OCI-LY1 (cell line): Measurements from ENCODE around the gene GIMD1.
"Not testable (repeated sequence)": the region's sequence is repeated elsewhere in the genome, so short reads cannot be mapped to it uniquely, and the experiment has no call there.

ENCODE experiments used
- H2AFZ ChIP-seq: fragments of 200-600 bp; sonication (generic), shearing (Covaris generic); 2 replicates; pipeline ENCODE4 v1.6.0; 2014; ENCODE audit warnings: antibody characterized with exemption, mild to moderate bottlenecking, low read length
- H3F3A ChIP-seq: fragments of 200-600 bp; sonication (generic), shearing (Covaris generic); 2 replicates; pipeline ENCODE4 v1.6.0; 2014; ENCODE audit warnings: mild to moderate bottlenecking, antibody characterized with exemption, low read length, moderate library complexity; ENCODE audit not compliant: insufficient read depth
- H3K27ac ChIP-seq: fragments of 200-600 bp; sonication (generic); 2 replicates; pipeline ENCODE4 v1.5.1; 2014; ENCODE audit warnings: low read length, mixed run types, mild to moderate bottlenecking, low read depth; ENCODE audit not compliant: poor library complexity, severe bottlenecking
- H3K27me3 ChIP-seq: fragments of 200-600 bp; sonication (generic); 2 replicates; pipeline ENCODE4 v1.6.0; 2014; ENCODE audit warnings: antibody characterized with exemption, mild to moderate bottlenecking, low read length, moderate library complexity; ENCODE audit not compliant: insufficient read depth
- H3K36me3 ChIP-seq: fragments of 200-600 bp; sonication (generic); 2 replicates; pipeline ENCODE4 v1.6.1; 2014; ENCODE audit warnings: mild to moderate bottlenecking, antibody characterized with exemption, low read length, moderate library complexity, mixed read lengths; ENCODE audit not compliant: insufficient read depth
- H3K4me1 ChIP-seq: fragments of 200-600 bp; sonication (generic); 2 replicates; pipeline ENCODE4 v1.5.1; 2014; ENCODE audit warnings: mild to moderate bottlenecking, low read length, moderate library complexity; ENCODE audit not compliant: insufficient read depth, severe bottlenecking
- H3K4me2 ChIP-seq: fragments of 200-600 bp; sonication (generic), shearing (Covaris generic); 2 replicates; pipeline ENCODE4 v1.6.1; 2014; ENCODE audit warnings: low read length
- H3K4me3 ChIP-seq: fragments of 200-600 bp; sonication (generic); 2 replicates; pipeline ENCODE4 v1.5.1; 2014; ENCODE audit warnings: low read length, low read depth, mild to moderate bottlenecking, mixed read lengths; ENCODE audit not compliant: poor library complexity, severe bottlenecking
- H3K79me2 ChIP-seq: fragments of 200-600 bp; shearing (Covaris generic); 2 replicates; pipeline ENCODE4 v1.6.1; 2016; ENCODE audit warnings: mixed run types, low read length, mixed read lengths; ENCODE audit not compliant: insufficient read depth
- H3K9ac ChIP-seq: fragments of 200-600 bp; sonication (generic), shearing (Covaris generic); 2 replicates; pipeline ENCODE4 v1.6.1; 2014; ENCODE audit warnings: mild to moderate bottlenecking, low read length, mixed read lengths
- H3K9me2 ChIP-seq: fragments of 200-600 bp; sonication (generic), shearing (Covaris generic); 2 replicates; pipeline ENCODE4 v1.6.1; 2014; ENCODE audit warnings: low read depth, mild to moderate bottlenecking, low read length, mixed read lengths
- H3K9me3 ChIP-seq: fragments of 200-600 bp; shearing (Covaris generic); 2 replicates; pipeline ENCODE4 v1.6.1; 2014; ENCODE audit warnings: low read length, mixed read lengths
- H4K20me1 ChIP-seq: fragments of 200-600 bp; sonication (generic), shearing (Covaris generic); 2 replicates; pipeline ENCODE4 v1.6.0; 2016; ENCODE audit warnings: mild to moderate bottlenecking, low read length; ENCODE audit not compliant: insufficient read depth
- CTCF ChIP-seq: fragments of 200-600 bp; sonication (generic), shearing (Covaris generic); IDR thresholded peaks from 2 replicates; pipeline ENCODE4 v1.5.1; 2017; ENCODE audit warnings: mild to moderate bottlenecking, antibody characterized with exemption, low read length, moderate library complexity, mixed read lengths
- EZH2 ChIP-seq: fragments of 200-600 bp; sonication (generic), shearing (Covaris generic); IDR thresholded peaks from 2 replicates; pipeline ENCODE4 v1.8.0; 2017; ENCODE audit warnings: borderline replicate concordance, mixed run types, mild to moderate bottlenecking, antibody characterized with exemption, low read length, moderate library complexity, mixed read lengths

Gene GIMD1

GRCh38 chr4:106323119-106323518 lies 45.5 kb downstream of the GIMD1 start:
- Histone ChIP-seq H3K9ac (no peak overlapping the region), H3K4me2 (no peak overlapping the region), H3K4me1 (peaks cover 11% of the 10 kb centered on the region), H3K4me3 (no peak overlapping the region), H3F3A (no peaks in the 10 kb centered on the region; the same call in none of the 2 replicates), H2AFZ (no peak overlapping the region), H3K36me3 (peaks cover 38% of the 10 kb centered on the region), H3K27me3 (no peaks in the 10 kb centered on the region), H3K9me3 (no peaks in the 10 kb centered on the region), H3K9me2 (no peaks in the 10 kb centered on the region), H4K20me1 (no peaks in the 10 kb centered on the region), H3K79me2 (peaks cover 30% of the 10 kb centered on the region), H3K27ac (no peak overlapping the region)
- TF ChIP-seq CTCF = no peak

DNA sequence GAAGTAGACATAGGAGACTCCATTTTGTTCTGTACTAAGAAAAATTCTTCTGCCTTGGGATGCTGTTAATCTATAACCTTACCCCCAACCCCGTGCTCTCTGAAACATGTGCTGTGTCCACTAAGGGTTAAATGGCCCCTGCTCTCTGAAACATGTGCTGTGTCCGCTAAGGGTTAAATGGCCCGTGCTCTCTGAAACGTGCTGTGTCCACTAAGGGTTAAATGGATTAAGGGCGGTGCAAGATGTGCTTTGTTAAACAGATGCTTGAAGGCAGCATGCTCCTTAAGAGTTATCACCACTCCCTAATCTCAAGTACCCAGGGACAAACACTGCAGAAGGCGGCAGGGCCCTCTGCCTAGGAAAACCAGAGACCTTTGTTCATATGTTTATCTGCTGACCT lies 46.8 kb downstream of the GIMD1 start:
- H3K27ac ChIP-seq, H3K4me3 ChIP-seq, H3K4me2 ChIP-seq, H3K9ac ChIP-seq, H3F3A ChIP-seq, H4K20me1 ChIP-seq, H3K27me3 ChIP-seq, H3K9me3 ChIP-seq, H3K9me2 ChIP-seq, H2AFZ ChIP-seq: not testable (repeated sequence)
- H3K4me1 ChIP-seq = peaks cover 23% of the 10 kb centered on the region
- H3K36me3 ChIP-seq = peaks cover 25% of the 10 kb centered on the region
- H3K79me2 ChIP-seq = peaks cover 43% of the 10 kb centered on the region

GRCh38 chr4:106321168-106321567 lies 47.4 kb downstream of the GIMD1 start:
- H3K4me2 ChIP-seq, H3K27me3 ChIP-seq, H3K9me2 ChIP-seq, H4K20me1 ChIP-seq, H3K27ac ChIP-seq, H3K9me3 ChIP-seq, H3F3A ChIP-seq, H3K4me3 ChIP-seq, H3K9ac ChIP-seq, H2AFZ ChIP-seq: not testable (repeated sequence)
- Histone ChIP-seq H3K4me1 (peaks cover 23% of the 10 kb centered on the region), H3K79me2 (peaks cover 47% of the 10 kb centered on the region), H3K36me3 (peaks cover 20% of the 10 kb centered on the region)

GRCh38 chr4:106320235-106320634 lies 48.3 kb downstream of the GIMD1 start:
- H3K27me3 ChIP-seq = no peaks in the 10 kb centered on the region
- H3K27ac ChIP-seq = no peak overlapping the region
- peaks cover 19% of the 10 kb centered on the region for H3K36me3 ChIP-seq
- no peak for TF ChIP-seq CTCF
- no peak for TF ChIP-seq EZH2
- H4K20me1 ChIP-seq = no peaks in the 10 kb centered on the region
- H3K4me2 ChIP-seq = no peak overlapping the region
- H3K9me2 ChIP-seq = no peaks in the 10 kb centered on the region
- H3K4me3 ChIP-seq = no peak overlapping the region
- no peaks in the 10 kb centered on the region; the same call in 1 of the 2 replicates for H3F3A ChIP-seq
- no peak overlapping the region for H2AFZ ChIP-seq
- H3K79me2 ChIP-seq = peaks cover 49% of the 10 kb centered on the region
- H3K9me3 ChIP-seq = no peaks in the 10 kb centered on the region
- no peak overlapping the region for H3K9ac ChIP-seq
- H3K4me1 ChIP-seq = peaks cover 23% of the 10 kb centered on the region
